ENCODE measurements around the gene NPW. TPM values are rescaled to one million over a fixed set of nuclear protein-coding genes. Genes with fewer than 3 reads are reported as not detected.

The NPW gene
- total and polyA plus RNA-seq, 2 donors (not counting 3 experiments of a cell fraction or from before 2014, with no cell fraction given) = 0.84 to 3.3 TPM

- no peak overlapping the region for H3K27ac ChIP-seq (ENCODE audit: insufficient read depth, low read depth, low read length)
- intact Hi-C loops (cut with micrococcal nuclease) (no loop called here), dilution Hi-C loops (cut with MboI; ENCODE audit: extremely low pct_ligation_motif_present, low sequenced_read_pairs) (no loop called here)
- peak overlapping the region; percentile 59 to 82 (median 62) for H3K4me3 ChIP-seq (replicated peaks in 1 of 3; ENCODE audit: insufficient read depth in 1 of 3, low read depth in 1 of 3, low read length in 3 of 3)
- peaks cover 4% of the 10 kb centered on the region for H3K4me1 ChIP-seq (ENCODE audit: control insufficient read depth, extremely low read depth, insufficient read depth, low read length)
- no peaks in the 10 kb centered on the region for H4K20me1 ChIP-seq (replicated peaks; ENCODE audit: control insufficient read depth, extremely low read depth, insufficient read depth, low read length)
- peaks cover 15% of the 10 kb centered on the region for H3K79me2 ChIP-seq (ENCODE audit: control insufficient read depth, insufficient read depth, low read length)
- DNase-seq (ENCODE audit: low read depth, low spot score) (no peak), FAIRE-seq (no peak)
- H3K9me1 ChIP-seq (replicated peaks; ENCODE audit: control insufficient read depth, extremely low read depth, insufficient read depth, low read length) = no peaks in the 10 kb centered on the region
- no peaks in the 10 kb centered on the region for H3K9me3 ChIP-seq (replicated peaks; ENCODE audit: control insufficient read depth, insufficient read depth, low read length)
- H3K36me3 ChIP-seq (ENCODE audit: control insufficient read depth in 2 of 2, extremely low read depth in 1 of 2, insufficient read depth in 2 of 2, low read length in 2 of 2) = peaks cover 9 to 28% of the 10 kb centered on the region in 2 experiments
- TF ChIP-seq FOS (IDR thresholded peaks at IDR 0.05; ENCODE audit: borderline replicate concordance, insufficient read depth, low read length) (no peak), POLR2A (IDR thresholded peaks at IDR 0.05; ENCODE audit: low read depth, low read length) (no peak), GATA2 (IDR thresholded peaks at IDR 0.05; ENCODE audit: insufficient read depth, insufficient read length, low read depth, low read length) (no peak), CTCF (IDR thresholded peaks at IDR 0.05; ENCODE audit: extremely low read depth in 1 of 2, insufficient read depth in 1 of 2, low read depth in 1 of 2, low read length in 2 of 2) (no peak), POLR2AphosphoS5 (IDR thresholded peaks at IDR 0.05; ENCODE audit: insufficient read depth, low read depth, low read length) (no peak), JUN (IDR thresholded peaks at IDR 0.05; ENCODE audit: borderline replicate concordance, insufficient read depth, insufficient read length, low read depth) (no peak), MAX (IDR thresholded peaks at IDR 0.05; ENCODE audit: insufficient read depth, insufficient read length) (no peak), MYC (IDR thresholded peaks at IDR 0.05; ENCODE audit: low read depth, low read length) (no peak), EZH2 (IDR thresholded peaks at IDR 0.05; ENCODE audit: borderline replicate concordance, low read depth, low read length, severe bottlenecking) (no peak)
- no peaks in the 10 kb centered on the region for H3K27me3 ChIP-seq (ENCODE audit: control insufficient read depth in 2 of 2, insufficient read depth in 2 of 2, low read length in 2 of 2)
- no peak overlapping the region for H2AFZ ChIP-seq (ENCODE audit: low read depth, low read length)
- BruUV-seq (replicated peaks) = no TSS peak
- peak overlapping the region; percentile 76 for H3K9ac ChIP-seq (replicated peaks; ENCODE audit: extremely low read depth, insufficient read depth, low read length)
- H3K4me2 ChIP-seq (ENCODE audit: insufficient read depth, low read length) = peak overlapping the region; percentile 64
- POLR2A ChIA-PET = interaction anchor here (1.2 kb wide), 1 partner anchor 9 kb away, joined by 3 read pairs; no protein-coding TSS in a partner anchor
- CTCF ChIA-PET = no interaction called here
Measured at GRCh38 chr16:1972490-1972877, 47.1 kb upstream of the NPW start.
